GM12878 (cell line): ENCODE results near the gene NR1D2.

Experiments
- BCL11A ChIP-seq: IDR thresholded peaks from 2 replicates; pipeline ENCODE4 v1.6.1; 2011; ENCODE audit warnings: low read depth, low read length
- BHLHE40 ChIP-seq, 2 experiments: fragments of 450-650 bp in 1 of 2; IDR thresholded peaks; 2 replicates each; pipeline ENCODE4 v1.6.1; 2011 to 2017; ENCODE audit warnings: low read depth in 2 of 2, borderline replicate concordance in 1 of 2, improper control_type of control experiment in 1 of 2, low read length in 1 of 2, mild to moderate bottlenecking in 1 of 2
- TAF1 ChIP-seq: IDR thresholded peaks from 2 replicates; pipeline ENCODE4 v1.6.1; 2011; ENCODE audit warnings: mild to moderate bottlenecking, low read depth, low read length, borderline replicate concordance
- TF ChIP-seq, protein P1 (sequence below), 3 experiments: IDR thresholded peaks in 2 of 3; conservative IDR thresholded peaks in 1 of 3; 2 replicates each; pipeline ENCODE4 v1.5.1; 2011; ENCODE audit warnings: low read depth in 3 of 3, low read length in 3 of 3, mild to moderate bottlenecking in 3 of 3, control low read depth in 2 of 3, moderate library complexity in 2 of 3, inconsistent platforms in 1 of 3, mixed read lengths in 1 of 3; ENCODE audit not compliant: control insufficient read depth in 2 of 3, insufficient read depth in 1 of 3; ENCODE audit errors: extremely low read depth in 1 of 3
- TF ChIP-seq, protein P2 (sequence below): IDR thresholded peaks from 2 replicates; pipeline ENCODE4 v1.6.1; 2011; ENCODE audit warnings: low read depth, mild to moderate bottlenecking, low read length, moderate library complexity, borderline replicate concordance; ENCODE audit errors: extremely low read depth

DNA sequence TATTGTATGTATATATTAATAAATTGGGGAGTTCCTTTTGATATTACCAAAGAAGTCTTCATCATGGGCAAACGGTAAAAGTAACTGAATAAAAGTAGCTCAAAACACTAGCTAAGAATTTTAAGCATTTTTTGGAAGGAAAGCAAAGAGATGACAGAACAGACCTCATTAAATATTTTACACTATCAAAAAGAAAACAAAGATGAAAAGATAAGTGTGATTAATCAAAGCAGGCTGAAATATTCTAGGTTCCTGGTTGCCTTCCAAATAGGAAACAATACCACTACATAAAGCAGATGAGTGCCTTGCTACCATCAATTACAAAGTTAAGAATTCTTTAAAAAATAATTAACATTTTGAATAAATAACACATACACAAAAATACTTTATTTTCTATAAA is 31.9 kb upstream of the NR1D2 start:
- TF ChIP-seq BHLHE40 (IDR thresholded peaks at IDR 0.05; ENCODE audit: borderline replicate concordance in 1 of 2, low read depth in 2 of 2, low read length in 1 of 2): no peak
- TF ChIP-seq, protein P1, sequence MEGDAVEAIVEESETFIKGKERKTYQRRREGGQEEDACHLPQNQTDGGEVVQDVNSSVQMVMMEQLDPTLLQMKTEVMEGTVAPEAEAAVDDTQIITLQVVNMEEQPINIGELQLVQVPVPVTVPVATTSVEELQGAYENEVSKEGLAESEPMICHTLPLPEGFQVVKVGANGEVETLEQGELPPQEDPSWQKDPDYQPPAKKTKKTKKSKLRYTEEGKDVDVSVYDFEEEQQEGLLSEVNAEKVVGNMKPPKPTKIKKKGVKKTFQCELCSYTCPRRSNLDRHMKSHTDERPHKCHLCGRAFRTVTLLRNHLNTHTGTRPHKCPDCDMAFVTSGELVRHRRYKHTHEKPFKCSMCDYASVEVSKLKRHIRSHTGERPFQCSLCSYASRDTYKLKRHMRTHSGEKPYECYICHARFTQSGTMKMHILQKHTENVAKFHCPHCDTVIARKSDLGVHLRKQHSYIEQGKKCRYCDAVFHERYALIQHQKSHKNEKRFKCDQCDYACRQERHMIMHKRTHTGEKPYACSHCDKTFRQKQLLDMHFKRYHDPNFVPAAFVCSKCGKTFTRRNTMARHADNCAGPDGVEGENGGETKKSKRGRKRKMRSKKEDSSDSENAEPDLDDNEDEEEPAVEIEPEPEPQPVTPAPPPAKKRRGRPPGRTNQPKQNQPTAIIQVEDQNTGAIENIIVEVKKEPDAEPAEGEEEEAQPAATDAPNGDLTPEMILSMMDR (IDR thresholded peaks at IDR 0.05 in 2 of 3, conservative IDR thresholded peaks at IDR 0.05 in 1 of 3; ENCODE audit: control insufficient read depth in 2 of 3, extremely low read depth in 1 of 3, insufficient read depth in 1 of 3, low read depth in 3 of 3, low read length in 3 of 3): no peak
- no peak for TF ChIP-seq TAF1
- TF ChIP-seq, protein P2, sequence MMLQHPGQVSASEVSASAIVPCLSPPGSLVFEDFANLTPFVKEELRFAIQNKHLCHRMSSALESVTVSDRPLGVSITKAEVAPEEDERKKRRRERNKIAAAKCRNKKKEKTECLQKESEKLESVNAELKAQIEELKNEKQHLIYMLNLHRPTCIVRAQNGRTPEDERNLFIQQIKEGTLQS: no peak
- no peak for TF ChIP-seq BCL11A
